ENCODE measurements around the gene NOTCH2.

Gene NOTCH2

DNA sequence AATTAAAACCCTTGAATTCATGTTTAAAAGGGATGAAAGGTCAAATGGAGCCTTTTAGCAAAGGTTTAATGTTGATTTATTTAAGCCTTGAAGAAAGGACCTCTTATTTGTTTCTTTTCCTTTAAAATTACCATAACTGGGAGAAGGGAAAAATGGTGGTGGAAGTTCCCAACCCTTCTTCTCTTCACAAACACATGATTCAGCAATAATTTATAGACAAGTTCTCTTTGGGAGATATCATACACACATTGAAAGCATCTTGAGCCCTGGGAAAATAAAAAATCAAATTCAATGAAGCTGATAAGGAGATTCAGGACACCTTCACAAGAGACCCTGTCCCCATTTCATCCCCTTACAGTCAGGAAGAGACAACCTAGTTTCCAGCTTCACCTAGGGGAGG lies 182.0 kb downstream of the NOTCH2 start:
- Histone ChIP-seq H3K4me3 (ENCODE audit: low read depth in 1 of 2, low read length in 1 of 2) (no peak overlapping the region), H3K27ac (no peak overlapping the region), H3K36me3 (no peaks in the 10 kb centered on the region), H3K4me1 (ENCODE audit: control insufficient read depth in 1 of 2, insufficient read depth in 1 of 2, low read depth in 1 of 2, low read length in 1 of 2) (no peaks in the 10 kb centered on the region), H3K9me3 (no peaks in the 10 kb centered on the region), H3K27me3 (peaks cover 7% of the 10 kb centered on the region)
- TF ChIP-seq CTCF (IDR thresholded peaks at IDR 0.05), result no peak

GRCh38 chr1:119885903-119886783 lies 183.3 kb downstream of the NOTCH2 start:
- Histone ChIP-seq H3K4me3 (ENCODE audit: low read depth in 1 of 2, low read length in 1 of 2) (no peak overlapping the region), H3K4me1 (ENCODE audit: control insufficient read depth in 1 of 2, insufficient read depth in 1 of 2, low read depth in 1 of 2, low read length in 1 of 2) (no peaks in the 10 kb centered on the region), H3K27me3 (peaks cover 7% of the 10 kb centered on the region), H3K9me3 (no peaks in the 10 kb centered on the region), H3K36me3 (no peaks in the 10 kb centered on the region), H3K27ac (no peak overlapping the region)
- TF ChIP-seq CTCF (IDR thresholded peaks at IDR 0.05), result peak; percentile 64

DNA sequence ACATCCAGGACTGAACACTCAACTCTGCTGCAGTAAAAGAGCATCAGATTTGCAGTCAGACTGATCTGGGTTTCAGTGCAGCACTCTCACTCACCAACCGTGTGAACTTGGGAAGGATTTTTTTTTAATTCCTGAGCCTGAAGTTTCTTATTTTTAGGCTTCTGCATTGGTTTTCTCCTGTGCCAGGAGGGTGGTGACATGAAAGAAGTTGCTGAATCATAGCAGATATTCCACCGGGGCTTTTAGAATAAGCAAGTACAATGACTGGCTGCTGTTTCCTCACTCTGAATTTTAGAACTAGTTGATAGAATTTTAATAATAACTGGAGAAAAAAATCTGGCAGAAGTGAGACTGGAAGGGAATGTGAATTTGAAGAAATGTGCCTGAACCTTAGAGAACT lies 184.8 kb downstream of the NOTCH2 start:
- Histone ChIP-seq H3K4me1 (ENCODE audit: control insufficient read depth in 1 of 2, insufficient read depth in 1 of 2, low read depth in 1 of 2, low read length in 1 of 2) (no peaks in the 10 kb centered on the region), H3K27ac (no peak overlapping the region), H3K36me3 (no peaks in the 10 kb centered on the region), H3K27me3 (peaks cover 7% of the 10 kb centered on the region), H3K4me3 (ENCODE audit: low read depth in 1 of 2, low read length in 1 of 2) (no peak overlapping the region), H3K9me3 (no peaks in the 10 kb centered on the region)
- no peak for TF ChIP-seq CTCF (IDR thresholded peaks at IDR 0.05)

- no peak overlapping the region for H3K27ac ChIP-seq
- no peak for TF ChIP-seq CTCF (IDR thresholded peaks at IDR 0.05)
Measured at GRCh38 chr1:119883826-119884225, 185.6 kb downstream of the NOTCH2 start.

DNA sequence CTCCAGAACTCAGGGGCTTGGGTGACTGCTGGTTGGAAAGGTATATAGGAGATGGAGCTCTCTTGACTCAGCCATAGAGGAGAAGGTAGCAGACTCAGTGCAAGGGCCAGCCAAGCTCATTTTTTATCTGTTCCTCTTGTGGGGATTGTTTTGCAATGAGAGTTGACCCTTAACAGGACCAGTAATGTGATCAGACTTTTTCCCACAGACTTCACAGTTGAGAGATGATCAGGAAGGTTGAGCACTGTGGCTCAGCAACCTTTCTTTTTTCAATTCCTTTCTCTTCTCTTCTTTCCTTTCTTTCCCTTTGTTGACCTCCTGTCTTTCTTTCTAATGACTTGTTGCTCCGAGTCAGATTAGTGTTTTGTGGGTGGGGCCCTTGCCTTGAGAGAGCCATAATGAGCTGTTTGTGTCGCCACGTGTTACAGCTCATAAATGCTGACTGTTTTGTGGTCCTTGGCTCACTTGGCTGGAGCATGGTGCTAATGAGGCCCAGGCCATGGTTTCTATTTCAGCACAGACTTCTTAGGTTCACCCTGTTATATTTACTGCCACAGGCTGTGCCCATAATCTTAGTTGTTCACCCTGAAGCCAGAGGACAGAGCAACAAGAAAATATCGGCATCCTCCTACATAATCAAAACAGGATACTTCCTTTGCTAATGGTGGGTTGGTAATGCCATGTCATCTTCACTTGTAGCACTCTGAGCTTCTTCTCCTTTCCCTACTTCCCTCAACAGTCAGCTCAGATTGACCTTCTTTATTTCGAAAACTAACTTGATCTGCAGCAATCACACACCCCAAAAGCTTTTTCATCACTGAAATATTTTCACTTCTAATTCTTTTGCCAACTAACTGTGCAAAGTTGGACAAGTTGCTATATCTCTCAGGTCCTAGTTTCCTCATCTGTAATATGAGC lies 187.1 kb downstream of the NOTCH2 start:
- no peaks in the 10 kb centered on the region for H3K4me1 ChIP-seq (ENCODE audit: control insufficient read depth in 1 of 2, insufficient read depth in 1 of 2, low read depth in 1 of 2, low read length in 1 of 2)
- H3K4me3 ChIP-seq (ENCODE audit: low read depth in 1 of 2, low read length in 1 of 2), result no peak overlapping the region
- H3K27ac ChIP-seq, result no peak overlapping the region
- no peak for TF ChIP-seq CTCF (IDR thresholded peaks at IDR 0.05)
- H3K9me3 ChIP-seq, result no peaks in the 10 kb centered on the region
- peaks cover 7% of the 10 kb centered on the region for H3K27me3 ChIP-seq
- no peaks in the 10 kb centered on the region for H3K36me3 ChIP-seq

More at GRCh38 chr1:119883826-119884225, 185.6 kb downstream of the NOTCH2 start:
- Histone ChIP-seq H3K36me3 (no peaks in the 10 kb centered on the region), H3K4me3 (ENCODE audit: low read depth in 1 of 2, low read length in 1 of 2) (no peak overlapping the region), H3K9me3 (no peaks in the 10 kb centered on the region), H3K27me3 (peaks cover 7% of the 10 kb centered on the region), H3K4me1 (ENCODE audit: control insufficient read depth in 1 of 2, insufficient read depth in 1 of 2, low read depth in 1 of 2, low read length in 1 of 2) (no peaks in the 10 kb centered on the region)

Data from neutrophil (primary cell).